Common myeloid progenitor, CD34-positive (primary cell): ENCODE data around the gene OXER1.

Experiments
- CTCF ChIA-PET: fragments of 350-600 bp; sonication (Branson Sonifier 250); formaldehyde crosslinking; loops from one replicate; lab custom pipeline; 2021; ENCODE audit warnings: antibody characterized with exemption; lab: Charles Lee
- POLR2A ChIA-PET: fragments of 350-600 bp; sonication (Branson Sonifier 250); formaldehyde crosslinking; loops from one replicate; lab custom pipeline; 2021; ENCODE audit warnings: antibody characterized with exemption; lab: Charles Lee
- DNase-seq, 3 donors: peaks; one replicate each; pipeline versions ENCODE4 v3.0.0 to v3.0.0-alpha.2; 2013
- H3K27ac ChIP-seq, 2 experiments: 1 replicate in 1 of 2; 2 replicates in 1 of 2; pipeline ENCODE4 v1.7.0; 2013; ENCODE audit warnings: inconsistent platforms in 2 of 2, low read length in 2 of 2, mild to moderate bottlenecking in 2 of 2, low read depth in 1 of 2, moderate library complexity in 1 of 2; ENCODE audit not compliant: severe bottlenecking in 2 of 2, insufficient read depth in 1 of 2, poor library complexity in 1 of 2
- H3K27me3 ChIP-seq, 5 experiments: replicated peaks in 2 of 5; 1 replicate in 3 of 5; 2 replicates in 2 of 5; pipeline versions ENCODE4 v1.6.1 to v1.7.0; 2013; ENCODE audit warnings: low read length in 4 of 5, mild to moderate bottlenecking in 2 of 5, moderate library complexity in 2 of 5, inconsistent platforms in 1 of 5; ENCODE audit not compliant: insufficient read depth in 5 of 5, control insufficient read depth in 4 of 5
- H3K36me3 ChIP-seq, 4 experiments: 1 replicate in 2 of 4; 2 replicates in 2 of 4; pipeline versions ENCODE4 v1.6.1 to v1.7.0; 2013; ENCODE audit warnings: low read length in 3 of 4, control low read depth in 1 of 4, mild to moderate bottlenecking in 1 of 4; ENCODE audit not compliant: control insufficient read depth in 4 of 4, insufficient read depth in 4 of 4
- H3K4me1 ChIP-seq, 4 experiments: 1 replicate in 3 of 4; 2 replicates in 1 of 4; pipeline versions ENCODE4 v1.6.1 to v1.7.1; 2013; ENCODE audit warnings: low read length in 3 of 4, mild to moderate bottlenecking in 3 of 4, control low read depth in 1 of 4, inconsistent platforms in 1 of 4, moderate library complexity in 1 of 4; ENCODE audit not compliant: control insufficient read depth in 4 of 4, insufficient read depth in 4 of 4; ENCODE audit errors: control extremely low read depth in 1 of 4
- H3K4me3 ChIP-seq, 7 experiments: 1 replicate in 4 of 7; 2 replicates in 3 of 7; pipeline versions ENCODE4 v1.5.1 to v1.7.0; 2013; ENCODE audit warnings: mild to moderate bottlenecking in 7 of 7, low read length in 6 of 7, moderate library complexity in 6 of 7, inconsistent platforms in 2 of 7, low read depth in 2 of 7, control low read depth in 1 of 7; ENCODE audit not compliant: insufficient read depth in 4 of 7, control insufficient read depth in 1 of 7; ENCODE audit errors: extremely low read depth in 1 of 7
- H3K9me3 ChIP-seq, 5 experiments: 1 replicate in 4 of 5; 2 replicates in 1 of 5; pipeline versions ENCODE4 v1.6.1 to v1.7.1; 2013; ENCODE audit warnings: low read length in 4 of 5, mild to moderate bottlenecking in 2 of 5, inconsistent platforms in 1 of 5, low read depth in 1 of 5, moderate library complexity in 1 of 5; ENCODE audit not compliant: control insufficient read depth in 4 of 5, insufficient read depth in 2 of 5; ENCODE audit errors: control extremely low read depth in 1 of 5
- WGBS: methylation state at CpG from one replicate; pipeline ENCODE4 v1.1.5; 2013; ENCODE audit not compliant: insufficient coverage; 5-methylcytosine and 5-hydroxymethylcytosine counted together

Gene OXER1

GRCh38 chr2:42754021-42754775, 9.7 kb downstream of the OXER1 start:
- peak in 2 of 3 donors; percentile 60 to 74 for DNase-seq
- Histone ChIP-seq H3K4me3 (no peak overlapping the region), H3K9me3 (no peaks in the 10 kb centered on the region), H3K4me1 (peaks cover 27 to 70% (median 56%) of the 10 kb centered on the region in 4 experiments), H3K27ac (no peak overlapping the region), H3K27me3 (no peaks in the 10 kb centered on the region), H3K36me3 (no peaks in the 10 kb centered on the region)
- POLR2A ChIA-PET = interaction anchor here (0.6 to 1.4 kb wide), 2 partner anchors 8 to 57 kb away, joined by 3 to 4 read pairs; no protein-coding TSS in a partner anchor
- CTCF ChIA-PET = interaction anchor here (1.2 to 3.3 kb wide), 7 partner anchors 10 to 99 kb away, joined by 3 to 13 read pairs (median 5); partner anchors contain the start of genes HAAO and OXER1
- 58% methylated on average over 6 of the region's 11 CpGs for WGBS

GRCh38 chr2:42752816-42753813, 10.8 kb downstream of the OXER1 start:
- Histone ChIP-seq H3K4me3 (peak overlapping the region in 4 of 7 experiments; percentile 21 to 57 (median 30)), H3K9me3 (no peaks in the 10 kb centered on the region), H3K27me3 (no peaks in the 10 kb centered on the region), H3K27ac (no peak overlapping the region), H3K36me3 (no peaks in the 10 kb centered on the region), H3K4me1 (peaks cover 27 to 70% (median 56%) of the 10 kb centered on the region in 4 experiments)
- DNase-seq = peak; percentile 44 to 83 (median 75)
- WGBS = 70% methylated on average over 13 of the region's 24 CpGs
- POLR2A ChIA-PET = no interaction called here
- CTCF ChIA-PET = interaction anchor here (0.9 to 3.3 kb wide), 9 partner anchors 11 to 1352 kb away, joined by 3 to 13 read pairs (median 4); partner anchors contain the start of gene OXER1

GRCh38 chr2:42752314-42752713, 11.6 kb downstream of the OXER1 start:
- Histone ChIP-seq H3K9me3 (no peaks in the 10 kb centered on the region), H3K36me3 (no peaks in the 10 kb centered on the region), H3K27ac (no peak overlapping the region), H3K4me3 (peak overlapping the region in 4 of 7 experiments; percentile 21 to 57 (median 30)), H3K4me1 (peaks cover 27 to 70% (median 56%) of the 10 kb centered on the region in 4 experiments), H3K27me3 (no peaks in the 10 kb centered on the region)
- DNase-seq = peak; percentile 90 to 99 (median 99)
- ChIA-PET CTCF (interaction anchor here (0.8 to 3.3 kb wide), 7 partner anchors 11 to 1353 kb away, joined by 3 to 13 read pairs (median 4); partner anchors contain the start of gene OXER1), POLR2A (interaction anchor here (0.6 kb wide), 1 partner anchor 78 kb away, joined by 3 read pairs; no protein-coding TSS in a partner anchor)
- WGBS = 0% methylated on average over 1 of the region's 2 CpGs

- DNase-seq = no peak
- Histone ChIP-seq H3K27me3 (no peaks in the 10 kb centered on the region), H3K9me3 (no peaks in the 10 kb centered on the region), H3K36me3 (no peaks in the 10 kb centered on the region), H3K27ac (no peak overlapping the region), H3K4me3 (no peak overlapping the region), H3K4me1 (peaks cover 25 to 36% (median 32%) of the 10 kb centered on the region in 4 experiments)
- 92% methylated on average over 1 of the region's 4 CpGs for whole genome bisulfite sequencing
- ChIA-PET POLR2A (no interaction called here), CTCF (interaction anchor here (1.3 kb wide), 1 partner anchor 9 kb away, joined by 4 read pairs; no protein-coding TSS in a partner anchor)
Observed at GRCh38 chr2:42748840-42749239, 15.1 kb downstream of the OXER1 start.

- ChIA-PET CTCF (interaction anchor here (1.9 kb wide), 1 partner anchor 12 kb away, joined by 5 read pairs; no protein-coding TSS in a partner anchor), POLR2A (no interaction called here)
- 100% methylated on average over 2 of the region's 3 CpGs for WGBS
Observed at GRCh38 chr2:42747422-42747821, 16.5 kb downstream of the OXER1 start.

GRCh38 chr2:42744545-42745082, 19.3 kb downstream of the OXER1 start:
- CTCF ChIA-PET = interaction anchor here (0.6 kb wide), 1 partner anchor 13 kb away, joined by 3 read pairs; no protein-coding TSS in a partner anchor
- POLR2A ChIA-PET = no interaction called here
- DNase-seq = no peak
- 92% methylated on average over 2 of the region's 3 CpGs for WGBS
- Histone ChIP-seq H3K4me3 (no peak overlapping the region), H3K27ac (no peak overlapping the region), H3K9me3 (peaks cover 0 to 11% (median 0%) of the 10 kb centered on the region in 5 experiments), H3K4me1 (no peaks in the 10 kb centered on the region), H3K36me3 (peaks cover 0 to 2% (median 0%) of the 10 kb centered on the region in 4 experiments), H3K27me3 (no peaks in the 10 kb centered on the region)

More at GRCh38 chr2:42747422-42747821, 16.5 kb downstream of the OXER1 start:
- Histone ChIP-seq H3K36me3 (peaks cover 0 to 2% (median 0%) of the 10 kb centered on the region in 4 experiments), H3K27ac (no peak overlapping the region), H3K4me1 (peaks cover 14 to 21% (median 18%) of the 10 kb centered on the region in 4 experiments), H3K4me3 (no peak overlapping the region), H3K27me3 (no peaks in the 10 kb centered on the region), H3K9me3 (peaks cover 0 to 4% (median 0%) of the 10 kb centered on the region in 5 experiments)
- DNase-seq = no peak
